GM12875 (cell line): ENCODE measurements around the gene ISYNA1.
A peak's percentile ranks its signal among the peaks of the same experiment; 100 is the strongest.

Experiments
- H3K4me3 ChIP-seq: one replicate; pipeline ENCODE4 v1.5.1; 2011; ENCODE audit warnings: low read depth, low read length, control low read depth
- TF ChIP-seq, protein P1 (sequence below): IDR thresholded peaks from 2 replicates; pipeline ENCODE4 v1.5.1; 2011; ENCODE audit warnings: low read depth, mild to moderate bottlenecking, control low read depth, inconsistent platforms, low read length, moderate library complexity, borderline replicate concordance; ENCODE audit not compliant: insufficient read depth

Gene ISYNA1

DNA sequence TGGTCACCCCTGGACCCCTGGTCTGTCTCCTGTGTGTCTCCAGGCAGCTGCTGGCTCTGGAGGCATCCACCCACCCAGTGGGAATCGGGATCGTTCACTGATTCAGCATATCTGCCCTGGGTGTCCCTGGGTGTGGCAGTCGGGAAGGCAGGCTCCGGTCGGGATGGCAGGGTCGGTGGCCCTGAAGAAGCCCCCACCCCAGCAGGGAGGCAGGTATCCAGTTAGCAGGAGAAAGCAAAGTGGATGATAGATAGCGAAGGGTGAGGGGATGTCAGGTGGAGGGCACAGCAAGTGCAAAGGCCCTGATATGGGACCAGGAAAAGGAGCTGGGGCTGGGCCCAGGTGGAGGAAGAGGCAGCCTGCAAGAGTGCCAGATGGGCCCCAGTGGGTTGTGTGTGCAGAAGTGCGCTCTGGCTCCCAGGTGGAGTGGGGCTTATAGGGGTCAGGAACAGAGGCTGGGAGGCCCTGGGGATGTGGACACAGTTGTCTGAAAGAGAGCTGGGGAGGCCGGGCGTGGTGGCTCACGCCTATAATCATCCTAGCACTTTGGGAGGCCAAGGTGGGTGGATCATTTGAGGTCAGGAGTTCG is 16.5 kb downstream of the ISYNA1 start:
- peak overlapping the region; percentile 14 for H3K4me3 ChIP-seq
- TF ChIP-seq, protein P1, sequence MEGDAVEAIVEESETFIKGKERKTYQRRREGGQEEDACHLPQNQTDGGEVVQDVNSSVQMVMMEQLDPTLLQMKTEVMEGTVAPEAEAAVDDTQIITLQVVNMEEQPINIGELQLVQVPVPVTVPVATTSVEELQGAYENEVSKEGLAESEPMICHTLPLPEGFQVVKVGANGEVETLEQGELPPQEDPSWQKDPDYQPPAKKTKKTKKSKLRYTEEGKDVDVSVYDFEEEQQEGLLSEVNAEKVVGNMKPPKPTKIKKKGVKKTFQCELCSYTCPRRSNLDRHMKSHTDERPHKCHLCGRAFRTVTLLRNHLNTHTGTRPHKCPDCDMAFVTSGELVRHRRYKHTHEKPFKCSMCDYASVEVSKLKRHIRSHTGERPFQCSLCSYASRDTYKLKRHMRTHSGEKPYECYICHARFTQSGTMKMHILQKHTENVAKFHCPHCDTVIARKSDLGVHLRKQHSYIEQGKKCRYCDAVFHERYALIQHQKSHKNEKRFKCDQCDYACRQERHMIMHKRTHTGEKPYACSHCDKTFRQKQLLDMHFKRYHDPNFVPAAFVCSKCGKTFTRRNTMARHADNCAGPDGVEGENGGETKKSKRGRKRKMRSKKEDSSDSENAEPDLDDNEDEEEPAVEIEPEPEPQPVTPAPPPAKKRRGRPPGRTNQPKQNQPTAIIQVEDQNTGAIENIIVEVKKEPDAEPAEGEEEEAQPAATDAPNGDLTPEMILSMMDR, result no peak

DNA sequence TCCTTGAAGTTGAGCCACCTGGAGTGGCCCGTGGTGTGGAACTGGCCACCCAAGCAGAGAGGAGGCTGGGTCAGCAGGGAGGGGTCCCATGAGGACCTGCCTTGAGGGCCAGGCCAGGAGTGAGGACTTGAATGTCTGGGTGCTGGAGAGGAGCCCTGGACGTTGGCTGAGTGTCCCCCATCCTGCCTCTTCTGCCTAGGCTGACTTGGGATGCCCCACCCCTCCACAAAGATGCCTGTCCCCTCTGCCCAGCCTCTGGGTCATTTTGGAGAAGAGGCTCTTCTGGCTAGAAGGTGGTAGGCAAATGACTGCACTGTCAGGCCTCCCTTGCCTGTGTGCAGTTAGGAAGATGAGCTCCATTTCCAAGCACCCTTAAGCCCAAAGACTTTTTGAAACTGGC is 17.0 kb downstream of the ISYNA1 start:
- peak overlapping the region; percentile 14 for H3K4me3 ChIP-seq
- TF ChIP-seq, protein P1, result no peak

DNA sequence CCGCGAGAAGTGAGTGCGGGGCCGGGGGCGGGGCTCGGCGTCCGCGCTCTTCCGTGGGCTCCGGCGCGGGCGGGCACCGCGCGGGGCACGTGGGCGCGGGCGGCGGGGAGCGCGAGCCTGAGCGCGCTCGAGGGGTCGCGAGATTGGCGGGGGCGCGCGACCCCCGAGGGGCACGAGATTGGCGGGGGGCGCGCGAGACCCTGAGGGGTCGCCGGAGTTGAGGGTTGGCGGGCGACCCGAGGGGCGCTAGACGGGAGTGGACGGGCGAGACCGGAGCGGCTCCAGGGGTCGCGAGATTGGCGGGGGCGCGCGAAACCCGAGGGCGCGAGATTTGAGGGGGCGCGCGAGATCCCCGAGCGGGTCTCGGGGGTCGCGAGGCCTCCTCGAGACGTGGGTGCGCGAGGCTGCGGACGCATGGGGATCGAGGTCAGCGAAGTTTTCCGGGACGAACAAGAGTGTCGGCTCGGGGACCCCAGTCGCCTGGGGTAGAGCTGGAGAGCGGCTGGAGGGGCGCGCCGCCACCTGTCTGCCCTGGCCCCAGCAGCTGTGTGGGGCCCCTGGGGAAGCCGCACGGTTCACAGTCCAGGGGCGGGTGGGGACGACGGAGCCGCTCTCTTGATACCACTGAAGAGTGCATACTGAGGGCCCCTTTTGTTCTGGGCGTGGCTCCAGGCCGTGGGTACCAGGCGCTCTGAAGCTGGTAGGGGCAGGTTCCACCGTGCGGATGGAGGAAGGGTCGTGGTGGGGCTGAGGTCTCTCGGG is 18.1 kb downstream of the ISYNA1 start:
- peak overlapping the region; percentile 80 for H3K4me3 ChIP-seq
- TF ChIP-seq, protein P1, result no peak

DNA sequence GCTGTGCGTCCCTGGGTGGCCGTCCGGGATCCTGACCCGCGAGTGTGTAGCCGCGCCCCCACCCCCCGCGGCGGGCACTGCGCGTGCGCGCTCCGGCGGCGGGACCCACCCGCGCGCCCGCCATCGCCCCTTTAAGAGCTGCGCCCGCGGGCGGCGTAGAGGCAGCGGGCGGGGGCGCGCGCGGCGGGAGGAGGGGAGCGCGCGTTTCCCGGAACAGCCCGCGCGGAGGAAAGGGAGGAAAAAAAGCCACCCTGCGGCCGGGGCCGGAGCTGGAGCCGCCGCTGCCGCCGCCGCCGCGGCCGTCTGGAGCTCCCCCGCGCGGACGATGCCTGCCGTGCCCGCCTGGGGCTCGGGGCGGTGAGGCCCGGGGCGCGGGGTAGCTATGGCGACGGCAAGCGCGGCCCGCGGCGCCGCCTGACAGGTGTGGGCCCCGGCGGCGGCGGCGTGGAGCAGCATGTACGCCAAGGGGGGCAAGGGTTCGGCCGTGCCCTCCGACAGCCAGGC is 18.7 kb downstream of the ISYNA1 start, which contains the start of gene SSBP4:
Gene SSBP4 (plus strand): TSS at position 204 of the 504 bp plus-strand sequence. CDS start 251 bp downstream, at position 455.
- TF ChIP-seq, protein P1, result peak; percentile 36; the same call in 1 of the 2 replicates
- H3K4me3 ChIP-seq, result peak within 1 kb of the TSS; percentile 80

DNA sequence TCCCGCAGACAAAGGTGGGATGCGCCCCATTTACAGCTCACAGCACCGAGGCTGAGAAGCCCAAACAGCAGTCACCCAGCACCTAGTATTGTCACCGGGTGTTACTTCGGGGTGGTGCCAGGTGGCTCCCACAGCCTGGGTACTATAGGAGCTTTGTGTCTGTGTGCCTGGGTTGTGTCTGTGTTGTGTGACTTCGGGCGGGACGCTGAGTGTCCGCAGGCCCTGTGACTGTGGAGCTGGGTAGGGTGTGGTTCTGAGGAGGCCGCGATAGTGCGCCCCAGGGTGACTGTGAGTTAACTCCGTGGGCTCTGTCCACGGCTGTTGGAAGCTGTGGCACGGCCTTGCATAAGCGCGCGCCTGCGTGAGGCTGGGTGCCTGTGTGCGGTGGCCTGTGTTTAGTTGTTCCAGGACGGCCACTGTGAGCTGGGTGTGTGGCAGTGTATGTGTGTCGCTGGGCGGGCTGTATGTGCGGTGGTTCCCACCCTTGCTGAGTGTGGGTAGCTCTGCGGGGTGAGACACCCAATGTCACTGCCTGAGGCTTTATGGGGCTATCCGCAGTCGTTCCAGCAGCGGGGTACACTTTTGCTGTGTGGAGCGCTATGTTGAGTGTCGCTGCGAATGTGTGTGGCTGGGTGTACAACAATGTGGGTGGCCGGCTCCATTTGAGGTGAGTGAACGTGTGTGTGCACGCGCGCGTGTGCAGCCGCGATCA is 19.3 kb downstream of the ISYNA1 start:
- TF ChIP-seq, protein P1, result no peak
- H3K4me3 ChIP-seq, result peak overlapping the region; percentile 80

DNA sequence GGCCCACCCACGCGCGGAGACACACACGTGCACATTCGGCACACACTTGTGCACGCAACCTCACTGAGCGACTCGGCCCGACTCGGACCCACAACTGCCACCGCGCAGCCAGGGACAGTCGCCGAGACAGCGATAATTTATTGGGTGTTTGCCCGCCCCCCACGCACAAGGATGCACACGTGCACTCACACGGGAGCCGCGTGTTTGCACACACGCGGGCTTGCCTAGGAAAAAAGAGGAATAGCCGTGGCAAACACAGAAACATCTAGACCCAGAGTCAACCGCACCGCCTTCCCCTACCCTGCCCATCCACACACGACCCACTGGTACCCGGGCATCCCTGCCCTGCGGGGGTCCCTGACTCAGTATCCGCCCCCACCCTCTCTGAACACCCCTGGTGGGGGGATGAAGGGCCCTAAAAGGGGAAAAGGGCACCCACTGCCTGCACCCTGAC is 19.9 kb downstream of the ISYNA1 start:
- peak overlapping the region; percentile 7 for H3K4me3 ChIP-seq
- TF ChIP-seq, protein P1, result no peak
